H9 (cell line): Measurements from ENCODE around the gene GFY. TPM values are rescaled to one million over a fixed set of nuclear protein-coding genes. Genes with fewer than 3 reads are reported as not detected.

ENCODE experiments used
- DNase-seq: peaks from one replicate; pipeline ENCODE4 v3.0.0-alpha.2; 2017
- H2AFZ ChIP-seq: one replicate; pipeline ENCODE4 v1.6.1; 2013; ENCODE audit warnings: mild to moderate bottlenecking, low read length, control low read depth, moderate library complexity
- H2AK5ac ChIP-seq: 2 replicates; pipeline ENCODE4 v1.6.1; 2013; ENCODE audit warnings: low read length, control low read depth, mixed read lengths; ENCODE audit not compliant: insufficient read length
- H2BK120ac ChIP-seq: one replicate; pipeline ENCODE4 v1.6.1; 2013; ENCODE audit warnings: low read depth, mild to moderate bottlenecking, low read length, control low read depth, inconsistent platforms; ENCODE audit not compliant: poor library complexity, severe bottlenecking
- H2BK12ac ChIP-seq: 2 replicates; pipeline ENCODE4 v1.6.1; 2013; ENCODE audit warnings: low read length, control low read depth, mixed read lengths, low read depth; ENCODE audit not compliant: insufficient read length
- H2BK15ac ChIP-seq: 2 replicates; pipeline ENCODE4 v1.6.1; 2013; ENCODE audit warnings: low read depth, low read length, control low read depth
- H2BK20ac ChIP-seq: one replicate; pipeline ENCODE4 v1.6.1; 2013; ENCODE audit warnings: low read depth, mild to moderate bottlenecking, low read length, control low read depth, inconsistent platforms; ENCODE audit not compliant: poor library complexity, severe bottlenecking
- H2BK5ac ChIP-seq: 2 replicates; pipeline ENCODE4 v1.6.1; 2013; ENCODE audit warnings: low read length, control low read depth, mixed read lengths; ENCODE audit not compliant: insufficient read length
- H3K14ac ChIP-seq: 2 replicates; pipeline ENCODE4 v1.6.1; 2013; ENCODE audit warnings: low read length, control low read depth; ENCODE audit not compliant: insufficient read depth
- H3K18ac ChIP-seq: 2 replicates; pipeline ENCODE4 v1.6.1; 2013; ENCODE audit warnings: low read depth, mild to moderate bottlenecking, mixed read lengths, low read length, control low read depth; ENCODE audit not compliant: insufficient read length
- H3K23ac ChIP-seq: 2 replicates; pipeline ENCODE4 v1.6.1; 2013; ENCODE audit warnings: low read length, control low read depth, mixed read lengths, low read depth; ENCODE audit not compliant: insufficient read length
- H3K23me2 ChIP-seq: 2 replicates; pipeline ENCODE4 v1.6.1; 2013; ENCODE audit warnings: low read depth, mild to moderate bottlenecking, mixed read lengths, low read length, control low read depth; ENCODE audit not compliant: insufficient read length, poor library complexity, severe bottlenecking
- H3K27ac ChIP-seq: 2 replicates; pipeline ENCODE4 v1.5.1; 2013; ENCODE audit warnings: low read length, control low read depth, mixed read lengths, low read depth; ENCODE audit not compliant: insufficient read length
- H3K27me3 ChIP-seq: 2 replicates; pipeline ENCODE4 v1.6.1; 2013; ENCODE audit warnings: low read length, control low read depth, inconsistent platforms; ENCODE audit not compliant: insufficient read depth
- H3K4ac ChIP-seq: 2 replicates; pipeline ENCODE4 v1.6.1; 2013; ENCODE audit warnings: low read depth, mild to moderate bottlenecking, control low read depth, inconsistent platforms, low read length, moderate library complexity
- H3K4me1 ChIP-seq: 2 replicates; pipeline ENCODE4 v1.6.1; 2013; ENCODE audit warnings: low read length, control low read depth, inconsistent platforms; ENCODE audit not compliant: insufficient read depth
- H3K4me2 ChIP-seq: 2 replicates; pipeline ENCODE4 v1.6.1; 2013; ENCODE audit warnings: low read length, control low read depth, mixed read lengths; ENCODE audit not compliant: insufficient read length, insufficient read depth
- H3K56ac ChIP-seq: 2 replicates; pipeline ENCODE4 v1.6.1; 2013; ENCODE audit warnings: low read depth, mild to moderate bottlenecking, mixed read lengths, low read length, control low read depth; ENCODE audit not compliant: insufficient read length
- H3K79me1 ChIP-seq: 2 replicates; pipeline ENCODE4 v1.6.1; 2013; ENCODE audit warnings: low read depth, mild to moderate bottlenecking, moderate library complexity, low read length, control low read depth, inconsistent platforms; ENCODE audit not compliant: insufficient read depth, poor library complexity, severe bottlenecking
- H3K79me2 ChIP-seq: 2 replicates; pipeline ENCODE4 v1.6.1; 2013; ENCODE audit warnings: low read length, control low read depth, inconsistent platforms; ENCODE audit not compliant: insufficient read depth
- H3K9ac ChIP-seq: 2 replicates; pipeline ENCODE4 v1.6.1; 2013; ENCODE audit warnings: low read length, control low read depth, mixed read lengths; ENCODE audit not compliant: insufficient read length; ENCODE audit errors: extremely low read depth
- H3K9me3 ChIP-seq: one replicate; pipeline ENCODE4 v1.6.1; 2013; ENCODE audit warnings: low read depth, low read length, inconsistent platforms; ENCODE audit not compliant: control insufficient read depth
- H3T11ph ChIP-seq: one replicate; pipeline ENCODE4 v1.6.1; 2013; ENCODE audit warnings: mild to moderate bottlenecking, low read length, control low read depth, inconsistent platforms
- H4K20me1 ChIP-seq: one replicate; pipeline ENCODE4 v1.6.1; 2013; ENCODE audit not compliant: control insufficient read depth, insufficient read length, insufficient read depth
- H4K5ac ChIP-seq: 2 replicates; pipeline ENCODE4 v1.6.1; 2013; ENCODE audit warnings: low read depth, mild to moderate bottlenecking, mixed read lengths, low read length, control low read depth; ENCODE audit not compliant: insufficient read length
- H4K8ac ChIP-seq: replicated peaks from 2 replicates; pipeline ENCODE4 v1.6.1; 2013; ENCODE audit warnings: low read length, control low read depth, mixed read lengths, low read depth; ENCODE audit not compliant: insufficient read length
- H4K91ac ChIP-seq: 2 replicates; pipeline ENCODE4 v1.6.1; 2013; ENCODE audit warnings: low read depth, mild to moderate bottlenecking, moderate library complexity, mixed read lengths, low read length, control low read depth; ENCODE audit not compliant: insufficient read length
- H3K27ac Mint-ChIP-seq, 3 experiments: 2 replicates in 2 of 3; 3 replicates in 1 of 3; pipeline ENCODE4 v1.8.0; 2020 to 2021; ENCODE audit warnings: mixed read lengths in 3 of 3, mild to moderate bottlenecking in 1 of 3, moderate library complexity in 1 of 3
- H3K27me3 Mint-ChIP-seq: 2 replicates; pipeline ENCODE4 v1.8.0; 2021; ENCODE audit warnings: low read depth, mild to moderate bottlenecking, moderate library complexity, mixed read lengths
- H3K36me3 Mint-ChIP-seq, 3 experiments: 2 replicates in 2 of 3; 3 replicates in 1 of 3; pipeline ENCODE4 v1.8.0; 2020 to 2021; ENCODE audit warnings: low read depth in 3 of 3, mixed read lengths in 3 of 3; ENCODE audit not compliant: insufficient read depth in 1 of 3
- H3K4me1 Mint-ChIP-seq, 2 experiments: 2 replicates each; pipeline ENCODE4 v1.8.0; 2020; ENCODE audit warnings: mixed read lengths in 2 of 2
- H3K4me3 Mint-ChIP-seq, 2 experiments: 2 replicates in 1 of 2; 3 replicates in 1 of 2; pipeline ENCODE4 v1.8.0; 2020 to 2021; ENCODE audit warnings: mild to moderate bottlenecking in 2 of 2, mixed read lengths in 2 of 2, moderate library complexity in 1 of 2
- H3K9me3 Mint-ChIP-seq, 2 experiments: 2 replicates in 1 of 2; 3 replicates in 1 of 2; pipeline ENCODE4 v1.8.0; 2020; ENCODE audit warnings: mild to moderate bottlenecking in 2 of 2, mixed read lengths in 2 of 2, moderate library complexity in 1 of 2
- CTCF ChIP-seq: fragments of 200-600 bp; sonication (generic); conservative IDR thresholded peaks from 3 replicates; pipeline ENCODE4 v1.8.0; 2021; ENCODE audit warnings: antibody characterized with exemption, mild to moderate bottlenecking
- WGBS: extraction: QIAGEN DNeasy Blood & Tissue Kit; methylation state at CpG from one replicate; pipeline ENCODE4 v1.1.7; 2013; ENCODE audit warnings: missing lambda C conversion rate, low lambda C conversion rate, mixed read lengths; ENCODE audit not compliant: insufficient read length; ENCODE audit errors: extremely low coverage; 5-methylcytosine and 5-hydroxymethylcytosine counted together
- total RNA-seq: library from RNA; stranded (reverse); gene quantifications from 2 replicates; pipeline ENCODE4 v1.2.1, GENCODE V29; 2021

Gene GFY
- total RNA-seq, 1 experiment from 2014 or later = 1.3 TPM

- no peak overlapping the region for H2BK15ac ChIP-seq
- H2AFZ ChIP-seq = no peak overlapping the region
- no peak overlapping the region for H3K4ac ChIP-seq
- no peak overlapping the region for H2BK120ac ChIP-seq
- H3K79me1 ChIP-seq = no peaks in the 10 kb centered on the region
- peaks cover 23% of the 10 kb centered on the region for H3K23me2 ChIP-seq
- H3K27ac ChIP-seq = no peak overlapping the region
- peaks cover 2% of the 10 kb centered on the region for H3K4me1 ChIP-seq
- Mint-ChIP-seq H3K4me3 (peak overlapping the region; percentile 46 to 75; a peak in 4 of 5 replicates), H3K36me3 (peaks cover 3 to 11% (median 6%) of the 10 kb centered on the region in 3 experiments), H3K9me3 (peaks cover 4 to 9% of the 10 kb centered on the region in 2 experiments; a peak in 3 of 5 replicates), H3K27me3 (peaks cover 81% of the 10 kb centered on the region), H3K4me1 (peaks cover 56 to 75% of the 10 kb centered on the region in 2 experiments), H3K27ac (no peak overlapping the region)
- no peak overlapping the region for H3K56ac ChIP-seq
- WGBS = no CpG with 5 or more reads among the region's 12 CpGs
- TF ChIP-seq CTCF = no peak
- no peak for DNase-seq
- no peak overlapping the region for H2BK12ac ChIP-seq
- H4K5ac ChIP-seq = no peak overlapping the region
- peaks cover 24% of the 10 kb centered on the region; the same call in 1 of the 2 replicates for H3K27me3 ChIP-seq
- H2BK20ac ChIP-seq = no peak overlapping the region
- H3K79me2 ChIP-seq = no peaks in the 10 kb centered on the region
- no peak overlapping the region for H3T11ph ChIP-seq
- no peak overlapping the region for H2BK5ac ChIP-seq
- no peak overlapping the region for H3K9ac ChIP-seq
- no peak overlapping the region for H3K4me2 ChIP-seq
- no peak overlapping the region for H3K23ac ChIP-seq
- H2AK5ac ChIP-seq = no peak overlapping the region
- no peak overlapping the region for H4K8ac ChIP-seq
- H3K9me3 ChIP-seq = no peaks in the 10 kb centered on the region
- H4K91ac ChIP-seq = no peak overlapping the region
- no peaks in the 10 kb centered on the region for H4K20me1 ChIP-seq
- H3K14ac ChIP-seq = no peak overlapping the region
- H3K18ac ChIP-seq = no peak overlapping the region
Observed at GRCh38 chr19:49427339-49427738, 2.2 kb downstream of the GFY start.
